Measurements from ENCODE around the gene EBP. TPM values are rescaled to one million over a fixed set of nuclear protein-coding genes. Genes with fewer than 3 reads are reported as not detected.
A peak's percentile ranks its signal among the peaks of the same experiment; 100 is the strongest.
"Not testable (repeated sequence)": the region's sequence is repeated elsewhere in the genome, so short reads cannot be mapped to it uniquely, and the experiment has no call there.

EBP gene
- total RNA-seq, 1 donor from 2014 or later: 55.2 TPM

- H3K4me1 ChIP-seq: peaks cover 9% of the 10 kb centered on the region
- H3K27me3 ChIP-seq: no peaks in the 10 kb centered on the region
- H3K36me3 ChIP-seq: no peaks in the 10 kb centered on the region
- H3K27ac ChIP-seq: no peak overlapping the region
- no peak overlapping the region for H3K4me3 ChIP-seq
- no peak for DNase-seq (ENCODE audit: extremely low spot score in 2 of 2)
- intact Hi-C loops (cut with DNase I): no loop called here
- no peaks in the 10 kb centered on the region for H3K9me3 ChIP-seq
- TF ChIP-seq POLR2A (IDR thresholded peaks at IDR 0.05) (no peak), CTCF (IDR thresholded peaks at IDR 0.05) (no peak), POLR2AphosphoS5 (IDR thresholded peaks at IDR 0.05; ENCODE audit: insufficient read depth in 1 of 2, low read depth in 1 of 2) (no peak)
Observed at GRCh38 chrX:48520455-48520854, 1.2 kb upstream of the EBP start.

GRCh38 chrX:48520976-48521352 lies 644 bp upstream of the EBP start:
- intact Hi-C loops (cut with DNase I): no loop called here
- peaks cover 9% of the 10 kb centered on the region for H3K4me1 ChIP-seq
- no peak overlapping the region for H3K27ac ChIP-seq
- TF ChIP-seq POLR2A (IDR thresholded peaks at IDR 0.05) (no peak), POLR2AphosphoS5 (IDR thresholded peaks at IDR 0.05; ENCODE audit: insufficient read depth in 1 of 2, low read depth in 1 of 2) (no peak), CTCF (IDR thresholded peaks at IDR 0.05) (no peak)
- no peaks in the 10 kb centered on the region for H3K9me3 ChIP-seq
- no peaks in the 10 kb centered on the region for H3K36me3 ChIP-seq
- H3K27me3 ChIP-seq: no peaks in the 10 kb centered on the region
- peak overlapping the region; percentile 40 to 51 for H3K4me3 ChIP-seq
- DNase-seq (ENCODE audit: extremely low spot score in 2 of 2): no peak

GRCh38 chrX:48522291-48522690 lies 683 bp downstream of the EBP start:
- H3K27ac ChIP-seq: peak overlapping the region; percentile 59
- peaks cover 9% of the 10 kb centered on the region for H3K4me1 ChIP-seq
- H3K4me3 ChIP-seq: peak overlapping the region; percentile 40 to 51
- H3K9me3 ChIP-seq: no peaks in the 10 kb centered on the region
- no peak for TF ChIP-seq POLR2AphosphoS5 (IDR thresholded peaks at IDR 0.05; ENCODE audit: insufficient read depth in 1 of 2, low read depth in 1 of 2)
- TF ChIP-seq CTCF (IDR thresholded peaks at IDR 0.05): no peak
- no peak for TF ChIP-seq POLR2A (IDR thresholded peaks at IDR 0.05)
- intact Hi-C loops (cut with DNase I): no loop called here
- no peak for DNase-seq (ENCODE audit: extremely low spot score in 2 of 2)
- H3K27me3 ChIP-seq: no peaks in the 10 kb centered on the region
- H3K36me3 ChIP-seq: peaks cover 0 to 4% of the 10 kb centered on the region in 2 donors

GRCh38 chrX:48523682-48524081 lies 2.1 kb downstream of the EBP start:
- no peak overlapping the region for H3K4me3 ChIP-seq
- DNase-seq (ENCODE audit: extremely low spot score in 2 of 2): no peak
- intact Hi-C loops (cut with DNase I): no loop called here
- H3K27ac ChIP-seq: no peak overlapping the region
- H3K4me1 ChIP-seq: peaks cover 9% of the 10 kb centered on the region
- no peaks in the 10 kb centered on the region for H3K27me3 ChIP-seq
- H3K36me3 ChIP-seq: peaks cover 0 to 6% of the 10 kb centered on the region in 2 donors
- TF ChIP-seq POLR2AphosphoS5 (IDR thresholded peaks at IDR 0.05; ENCODE audit: insufficient read depth in 1 of 2, low read depth in 1 of 2): no peak
- no peak for TF ChIP-seq CTCF (IDR thresholded peaks at IDR 0.05)
- no peaks in the 10 kb centered on the region for H3K9me3 ChIP-seq

- H3K27ac ChIP-seq; H3K9me3 ChIP-seq; H3K4me1 ChIP-seq; intact Hi-C loops (cut with DNase I); H3K36me3 ChIP-seq; H3K4me3 ChIP-seq; H3K27me3 ChIP-seq; DNase-seq (ENCODE audit: extremely low spot score in 2 of 2): not testable (repeated sequence)
Observed at GRCh38 chrX:48525853-48526252, 4.2 kb downstream of the EBP start.

GRCh38 chrX:48530736-48531135 lies 9.1 kb downstream of the EBP start:
- Histone ChIP-seq H3K4me1 (no peaks in the 10 kb centered on the region), H3K36me3 (peaks cover 0 to 6% of the 10 kb centered on the region in 2 donors), H3K27me3 (no peaks in the 10 kb centered on the region), H3K27ac (peak overlapping the region; percentile 75), H3K4me3 (no peak overlapping the region), H3K9me3 (no peaks in the 10 kb centered on the region)
- no peak for DNase-seq (ENCODE audit: extremely low spot score in 2 of 2)
- TF ChIP-seq POLR2A (IDR thresholded peaks at IDR 0.05): no peak
- TF ChIP-seq CTCF (IDR thresholded peaks at IDR 0.05): no peak
- no peak for TF ChIP-seq POLR2AphosphoS5 (IDR thresholded peaks at IDR 0.05; ENCODE audit: insufficient read depth in 1 of 2, low read depth in 1 of 2)
- intact Hi-C loops (cut with DNase I): no loop called here
